ENCODE measurements around the gene KCNQ1.

- TF ChIP-seq, protein P1, sequence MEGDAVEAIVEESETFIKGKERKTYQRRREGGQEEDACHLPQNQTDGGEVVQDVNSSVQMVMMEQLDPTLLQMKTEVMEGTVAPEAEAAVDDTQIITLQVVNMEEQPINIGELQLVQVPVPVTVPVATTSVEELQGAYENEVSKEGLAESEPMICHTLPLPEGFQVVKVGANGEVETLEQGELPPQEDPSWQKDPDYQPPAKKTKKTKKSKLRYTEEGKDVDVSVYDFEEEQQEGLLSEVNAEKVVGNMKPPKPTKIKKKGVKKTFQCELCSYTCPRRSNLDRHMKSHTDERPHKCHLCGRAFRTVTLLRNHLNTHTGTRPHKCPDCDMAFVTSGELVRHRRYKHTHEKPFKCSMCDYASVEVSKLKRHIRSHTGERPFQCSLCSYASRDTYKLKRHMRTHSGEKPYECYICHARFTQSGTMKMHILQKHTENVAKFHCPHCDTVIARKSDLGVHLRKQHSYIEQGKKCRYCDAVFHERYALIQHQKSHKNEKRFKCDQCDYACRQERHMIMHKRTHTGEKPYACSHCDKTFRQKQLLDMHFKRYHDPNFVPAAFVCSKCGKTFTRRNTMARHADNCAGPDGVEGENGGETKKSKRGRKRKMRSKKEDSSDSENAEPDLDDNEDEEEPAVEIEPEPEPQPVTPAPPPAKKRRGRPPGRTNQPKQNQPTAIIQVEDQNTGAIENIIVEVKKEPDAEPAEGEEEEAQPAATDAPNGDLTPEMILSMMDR (IDR thresholded peaks at IDR 0.05) = no peak
- TF ChIP-seq POLR2A (IDR thresholded peaks at IDR 0.05) (no peak), POLR2AphosphoS5 (IDR thresholded peaks at IDR 0.05) (no peak), EP300 (IDR thresholded peaks at IDR 0.05) (no peak)
Measured at GRCh38 chr11:2681408-2682145, 236.8 kb downstream of the KCNQ1 start.

All from sigmoid colon (tissue), 4 donors.